Body of pancreas (tissue), 4 donors: ENCODE results near the gene PAX2. TPM values are rescaled to one million over a fixed set of nuclear protein-coding genes. Genes with fewer than 3 reads are reported as not detected.
A peak's percentile ranks its signal among the peaks of the same experiment; 100 is the strongest.

ENCODE experiments used
- ATAC-seq: fragments of 150-250 bp; one replicate; pipeline ENCODE4 v1.9.1; 2016
- DNase-seq, 4 donors: peaks; one replicate each; pipeline ENCODE4 v3.0.0-alpha.2; 2019
- H3K27ac ChIP-seq, 4 donors: fragments of 200-600 bp; sonication (generic); 1 replicate in 3 of 4; 2 replicates in 1 of 4; pipeline versions ENCODE4 v1.5.1 to v1.6.1; 2016 to 2019; ENCODE audit warnings: mild to moderate bottlenecking in 1 of 4, mixed read lengths in 1 of 4, moderate library complexity in 1 of 4
- H3K27me3 ChIP-seq, 2 donors: fragments of 200-600 bp; sonication (generic); one replicate each; pipeline ENCODE4 v1.6.0; 2016; ENCODE audit warnings: mild to moderate bottlenecking in 1 of 2
- H3K36me3 ChIP-seq, 2 donors: fragments of 200-600 bp; sonication (generic); replicated peaks in 1 of 2; 2 replicates each; pipeline ENCODE4 v1.5.1; 2016; ENCODE audit warnings: low read depth in 2 of 2; ENCODE audit not compliant: insufficient read depth in 1 of 2
- H3K4me1 ChIP-seq: fragments of 200-600 bp; sonication (generic); one replicate; pipeline ENCODE4 v1.6.0; 2016
- H3K4me3 ChIP-seq, 2 donors: fragments of 200-600 bp; sonication (generic); 1 replicate in 1 of 2; 2 replicates in 1 of 2; pipeline ENCODE4 v1.5.1; 2016 to 2019
- H3K9me3 ChIP-seq, 3 donors: fragments of 200-600 bp; sonication (generic); 1 replicate in 2 of 3; 2 replicates in 1 of 3; pipeline ENCODE4 v1.5.1; 2016
- CTCF ChIP-seq, 7 experiments: fragments of 450-650 bp in 4 of 7; fragments of 200-600 bp in 3 of 7; sonication (generic) in 3 of 7; IDR thresholded peaks; one replicate each; pipeline ENCODE4 v1.5.1; 2016 to 2019; ENCODE audit warnings: antibody characterized with exemption in 7 of 7
- POLR2A ChIP-seq, 3 donors: fragments of 450-650 bp; IDR thresholded peaks; one replicate each; pipeline ENCODE4 v1.6.1; 2016; ENCODE audit warnings: antibody characterized with exemption in 3 of 3, mild to moderate bottlenecking in 2 of 3
- WGBS, 2 donors: methylation state at CpG; one replicate each; pipeline ENCODE4 v1.1.5; 2017; 5-methylcytosine and 5-hydroxymethylcytosine counted together
- intact Hi-C: fragments of 100-400 bp; cut with DNase I; formaldehyde crosslinking; loops from one replicate; pipeline ENCODE4 v1.15.1; 2023
- total RNA-seq, 2 donors: library from RNA; depleted of rRNA; stranded (reverse); fragments of >200 nt; gene quantifications; one replicate each; pipeline ENCODE4 v1.1.0, GENCODE V29; 2016

Gene PAX2
- total RNA-seq, 2 donors from 2014 or later: under 0.01 TPM; not detected in 1

GRCh38 chr10:100791369-100792058, 46.1 kb downstream of the PAX2 start:
- H3K36me3 ChIP-seq: no peaks in the 10 kb centered on the region
- no peaks in the 10 kb centered on the region for H3K4me1 ChIP-seq
- no peak for TF ChIP-seq POLR2A (IDR thresholded peaks at IDR 0.05)
- TF ChIP-seq CTCF (IDR thresholded peaks at IDR 0.05): no peak
- 57 to 58% methylated on average over 8 of the region's 8 CpGs for WGBS, 2 donors
- H3K9me3 ChIP-seq: no peaks in the 10 kb centered on the region
- no peaks in the 10 kb centered on the region for H3K27me3 ChIP-seq
- H3K4me3 ChIP-seq: no peak overlapping the region
- intact Hi-C loops: no loop called here
- DNase-seq (peak in 1 of 4 donors; percentile 30), ATAC-seq (no peak)
- no peak overlapping the region for H3K27ac ChIP-seq

GRCh38 chr10:100792574-100792973, 47.2 kb downstream of the PAX2 start:
- WGBS, 2 donors: 75 to 78% methylated on average over 8 of the region's 8 CpGs
- intact Hi-C loops: no loop called here
- TF ChIP-seq POLR2A (IDR thresholded peaks at IDR 0.05): no peak
- no peak for TF ChIP-seq CTCF (IDR thresholded peaks at IDR 0.05)
- no peak for DNase-seq
- Histone ChIP-seq H3K27me3 (no peaks in the 10 kb centered on the region), H3K27ac (no peak overlapping the region), H3K4me3 (no peak overlapping the region), H3K9me3 (no peaks in the 10 kb centered on the region), H3K36me3 (no peaks in the 10 kb centered on the region), H3K4me1 (no peaks in the 10 kb centered on the region)
- no peak for ATAC-seq

GRCh38 chr10:100793055-100793454, 47.7 kb downstream of the PAX2 start:
- H3K27me3 ChIP-seq: no peaks in the 10 kb centered on the region

GRCh38 chr10:100799881-100800280, 54.5 kb downstream of the PAX2 start:
- TF ChIP-seq POLR2A (IDR thresholded peaks at IDR 0.05): no peak
- TF ChIP-seq CTCF (IDR thresholded peaks at IDR 0.05): no peak
- ATAC-seq (no peak), DNase-seq (no peak)
- intact Hi-C loops: no loop called here
- no peaks in the 10 kb centered on the region for H3K4me1 ChIP-seq
- no peaks in the 10 kb centered on the region for H3K27me3 ChIP-seq
- 78 to 79% methylated on average over 7 of the region's 7 CpGs for WGBS, 2 donors
- H3K9me3 ChIP-seq: no peaks in the 10 kb centered on the region
- H3K36me3 ChIP-seq: no peaks in the 10 kb centered on the region
- no peak overlapping the region for H3K4me3 ChIP-seq
- no peak overlapping the region for H3K27ac ChIP-seq

More at GRCh38 chr10:100793055-100793454, 47.7 kb downstream of the PAX2 start:
- no peaks in the 10 kb centered on the region for H3K9me3 ChIP-seq
- TF ChIP-seq POLR2A (IDR thresholded peaks at IDR 0.05) (no peak), CTCF (IDR thresholded peaks at IDR 0.05) (no peak)
- H3K4me1 ChIP-seq: no peaks in the 10 kb centered on the region
- no peak overlapping the region for H3K4me3 ChIP-seq
- intact Hi-C loops: no loop called here
- ATAC-seq: no peak
- H3K27ac ChIP-seq: no peak overlapping the region
- 71 to 79% methylated on average over 6 to 7 of the region's 7 CpGs for WGBS, 2 donors
- no peak for DNase-seq
- no peaks in the 10 kb centered on the region for H3K36me3 ChIP-seq

GRCh38 chr10:100800931-100801330, 55.5 kb downstream of the PAX2 start:
- no peak for DNase-seq
- H3K27me3 ChIP-seq: no peaks in the 10 kb centered on the region
- no peaks in the 10 kb centered on the region for H3K4me1 ChIP-seq
- H3K4me3 ChIP-seq: no peak overlapping the region
- no peak for ATAC-seq
- TF ChIP-seq CTCF (IDR thresholded peaks at IDR 0.05): no peak
- no peak for TF ChIP-seq POLR2A (IDR thresholded peaks at IDR 0.05)
- no peak overlapping the region for H3K27ac ChIP-seq
- no peaks in the 10 kb centered on the region for H3K36me3 ChIP-seq
- H3K9me3 ChIP-seq: no peaks in the 10 kb centered on the region
- 57 to 58% methylated on average over 4 of the region's 4 CpGs for WGBS, 2 donors
- intact Hi-C loops: no loop called here
